IPS DF 6.9 (cell line): ENCODE data around the gene RXRG.

Source experiments
- DNase-seq: peaks from one replicate; pipeline ENCODE4 v3.0.0-alpha.2; 2013; ENCODE audit warnings: low read depth, low spot score
- H3K27ac ChIP-seq: one replicate; pipeline ENCODE4 v1.5.1; 2013; ENCODE audit warnings: low read length, control low read depth
- H3K27me3 ChIP-seq: 2 replicates; pipeline ENCODE4 v1.6.1; 2013; ENCODE audit warnings: mild to moderate bottlenecking, low read length; ENCODE audit not compliant: control insufficient read depth, insufficient read depth
- H3K36me3 ChIP-seq: 2 replicates; pipeline ENCODE4 v1.6.1; 2013; ENCODE audit warnings: low read length; ENCODE audit not compliant: control insufficient read depth, insufficient read depth
- H3K4me1 ChIP-seq: 2 replicates; pipeline ENCODE4 v1.6.1; 2013; ENCODE audit warnings: low read length; ENCODE audit not compliant: control insufficient read depth, insufficient read depth
- H3K4me3 ChIP-seq: 2 replicates; pipeline ENCODE4 v1.5.1; 2013; ENCODE audit warnings: mild to moderate bottlenecking, low read length
- H3K9me3 ChIP-seq: 2 replicates; pipeline ENCODE4 v1.6.1; 2013; ENCODE audit warnings: low read length, inconsistent platforms; ENCODE audit not compliant: control insufficient read depth, insufficient read depth
- WGBS: extraction: QIAGEN DNeasy Blood & Tissue Kit; methylation state at CpG from one replicate; pipeline ENCODE4 v1.1.7; 2013; ENCODE audit warnings: mixed read lengths, missing lambda C conversion rate; ENCODE audit not compliant: insufficient read length, insufficient coverage; 5-methylcytosine and 5-hydroxymethylcytosine counted together

The RXRG gene

DNA sequence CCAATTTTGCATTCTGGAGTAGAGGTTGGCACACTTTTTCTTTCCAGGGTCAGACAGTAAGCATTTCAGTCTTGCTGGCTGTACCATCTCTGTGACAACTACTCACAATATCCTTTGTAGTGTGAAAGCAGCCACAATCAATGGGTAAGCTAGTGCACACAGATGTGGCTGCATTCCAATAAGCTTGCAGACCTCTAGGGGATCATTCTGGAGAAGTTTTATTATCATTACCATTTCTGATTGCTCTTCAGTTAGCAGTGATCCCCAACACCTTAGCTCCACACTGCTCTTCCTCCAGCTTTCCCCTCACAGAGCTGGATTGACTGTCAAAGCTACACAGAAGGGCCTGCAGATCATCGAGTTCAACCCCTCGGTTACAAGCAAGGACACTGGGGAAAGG is 9.1 kb downstream of the RXRG start:
- H3K27ac ChIP-seq: no peak overlapping the region
- peaks cover 2% of the 10 kb centered on the region for H3K4me1 ChIP-seq
- H3K27me3 ChIP-seq: 0 out of 2 replicates have a peak, but pooled peaks cover 2% of the 10 kb centered on the region
- WGBS: no CpG with 5 or more reads among the region's 2 CpGs
- no peak for DNase-seq
- H3K36me3 ChIP-seq: no peaks in the 10 kb centered on the region
- H3K4me3 ChIP-seq: no peak overlapping the region
- H3K9me3 ChIP-seq: no peaks in the 10 kb centered on the region

DNA sequence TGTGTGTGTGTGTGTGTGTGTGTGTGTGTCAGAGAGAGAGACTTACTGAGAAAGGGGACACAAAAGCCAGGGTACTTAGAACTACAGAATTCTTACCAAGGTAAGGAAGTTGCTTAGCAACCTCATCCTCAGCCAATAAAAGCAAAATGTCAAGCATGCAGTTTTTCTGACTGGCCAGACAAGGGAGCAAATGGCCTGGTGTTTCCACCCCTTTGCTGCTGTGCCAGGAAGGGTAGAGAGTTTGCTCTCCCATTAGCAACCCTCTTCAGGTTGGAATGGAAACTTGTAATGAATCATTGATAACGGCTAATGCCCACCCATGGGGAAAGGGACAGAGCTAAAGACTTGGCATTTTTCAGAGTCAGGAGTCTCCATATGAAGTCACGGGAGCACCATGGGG is 10.6 kb downstream of the RXRG start:
- Histone ChIP-seq H3K4me1 (peaks cover 1% of the 10 kb centered on the region), H3K4me3 (no peak overlapping the region), H3K27me3 (0 out of 2 replicates have a peak, but pooled peaks cover 2% of the 10 kb centered on the region), H3K36me3 (no peaks in the 10 kb centered on the region), H3K27ac (no peak overlapping the region), H3K9me3 (no peaks in the 10 kb centered on the region)
- DNase-seq: no peak
- no CpG with 5 or more reads among the region's 2 CpGs for WGBS

DNA sequence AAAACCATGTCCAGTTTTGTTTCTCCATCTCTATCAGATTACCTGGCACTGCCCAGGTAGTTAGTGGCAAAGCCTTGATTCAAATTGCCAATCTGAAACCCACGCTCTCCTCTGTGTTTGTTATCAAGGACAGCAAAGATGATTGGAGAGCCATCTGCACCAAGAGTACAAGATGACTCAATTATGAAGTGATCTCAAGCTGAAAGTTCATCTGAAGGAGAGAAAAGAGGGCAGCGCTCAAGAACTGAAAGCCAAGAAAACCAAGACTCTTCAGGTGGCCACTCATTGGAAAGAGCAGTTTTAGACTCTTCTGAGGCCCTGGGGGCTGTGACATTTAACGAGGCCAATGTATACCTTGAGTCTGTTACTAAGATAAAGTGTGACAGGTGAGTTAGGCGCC is 13.8 kb downstream of the RXRG start:
- no peak for DNase-seq
- H3K4me3 ChIP-seq: no peak overlapping the region
- H3K36me3 ChIP-seq: no peaks in the 10 kb centered on the region
- H3K27ac ChIP-seq: no peak overlapping the region
- no peaks in the 10 kb centered on the region for H3K9me3 ChIP-seq
- WGBS: no CpG with 5 or more reads among the region's 4 CpGs
- H3K27me3 ChIP-seq: 0 out of 2 replicates have a peak, but pooled peaks cover 2% of the 10 kb centered on the region
- no peaks in the 10 kb centered on the region for H3K4me1 ChIP-seq

DNA sequence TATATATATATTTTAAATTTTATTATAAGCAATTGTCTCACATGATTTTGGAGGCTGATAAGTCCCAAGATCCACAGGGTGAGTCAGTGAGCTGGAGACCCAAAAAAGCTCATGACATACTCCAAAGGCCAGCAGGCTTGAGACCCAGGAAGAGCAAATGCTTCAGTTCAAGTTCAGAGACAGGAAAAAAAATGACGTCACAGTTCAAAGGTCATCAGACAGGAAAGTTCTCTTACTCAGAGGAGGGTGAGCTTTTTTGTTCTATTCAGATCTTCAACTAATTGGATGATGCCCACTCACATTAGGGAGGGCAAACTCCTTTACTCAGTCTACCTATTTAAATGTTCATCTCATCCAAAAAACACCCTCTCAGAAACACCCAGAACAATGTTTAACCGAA is 18.2 kb downstream of the RXRG start:
- H3K9me3 ChIP-seq: no peaks in the 10 kb centered on the region
- no peaks in the 10 kb centered on the region for H3K27me3 ChIP-seq
- H3K36me3 ChIP-seq: no peaks in the 10 kb centered on the region
- no CpG with 5 or more reads among the region's 2 CpGs for WGBS
- no peaks in the 10 kb centered on the region for H3K4me1 ChIP-seq
- no peak overlapping the region for H3K27ac ChIP-seq
- no peak overlapping the region for H3K4me3 ChIP-seq
- no peak for DNase-seq

DNA sequence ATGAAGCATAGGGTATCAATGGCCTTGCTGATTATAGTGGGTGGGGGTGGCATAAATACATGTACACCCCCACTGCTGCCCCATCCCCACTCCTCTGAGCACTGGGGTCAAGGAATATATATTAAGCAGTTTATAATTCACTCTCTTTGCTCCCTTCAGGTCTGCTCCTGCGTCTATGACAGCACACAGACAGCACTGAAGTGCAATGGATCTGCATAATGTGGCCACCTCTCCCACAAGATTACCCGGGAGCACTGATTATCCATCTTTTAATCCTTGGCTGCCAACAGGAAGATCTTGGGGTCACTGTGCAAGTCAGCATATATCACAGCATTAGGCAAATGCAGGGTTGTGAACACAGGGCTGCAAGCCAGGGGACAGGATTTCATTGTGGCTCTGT is 19.3 kb downstream of the RXRG start:
- no peaks in the 10 kb centered on the region for H3K36me3 ChIP-seq
- H3K4me3 ChIP-seq: no peak overlapping the region
- H3K9me3 ChIP-seq: no peaks in the 10 kb centered on the region
- no peak for DNase-seq
- no CpG with 5 or more reads among the region's 2 CpGs for WGBS
- no peak overlapping the region for H3K27ac ChIP-seq
- H3K4me1 ChIP-seq: no peaks in the 10 kb centered on the region
- no peaks in the 10 kb centered on the region for H3K27me3 ChIP-seq

DNA sequence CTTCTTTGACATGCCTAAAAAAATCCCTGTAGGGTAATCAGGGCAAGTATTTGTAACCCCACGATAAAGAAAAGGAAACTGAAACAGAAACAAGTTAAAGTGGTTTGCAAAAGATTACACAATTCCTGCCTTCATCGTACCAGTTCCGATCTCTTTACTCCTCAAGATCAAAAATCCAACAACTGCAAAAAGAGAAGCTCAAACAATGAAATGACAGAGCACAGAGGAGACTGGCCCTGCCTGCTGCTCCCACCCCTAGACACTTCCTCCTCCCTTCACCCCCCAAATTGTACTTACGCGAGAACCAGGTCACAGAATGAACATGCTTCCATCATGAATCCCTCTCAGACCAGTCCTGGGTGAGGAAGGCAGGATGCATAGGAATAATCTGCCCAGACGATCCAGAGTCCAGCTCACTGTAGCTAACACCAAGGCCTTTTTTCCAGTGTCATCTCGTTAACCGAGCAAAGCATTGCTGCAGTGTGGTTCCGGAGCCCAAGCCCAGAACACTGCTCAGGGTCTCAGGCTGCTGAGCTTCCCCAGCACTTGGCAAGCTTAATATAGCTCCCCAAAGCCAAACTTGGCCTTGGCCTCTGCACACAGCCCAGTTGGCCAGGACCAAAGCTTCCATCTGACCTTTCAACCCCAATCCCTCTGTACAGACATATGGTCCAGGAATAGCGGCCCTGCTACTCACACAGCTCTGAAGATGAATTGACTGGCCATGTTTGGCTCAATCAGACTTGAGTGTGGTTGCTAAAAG is 20.3 kb downstream of the RXRG start:
- no peak for DNase-seq
- Histone ChIP-seq H3K27ac (no peak overlapping the region), H3K4me3 (no peak overlapping the region), H3K27me3 (no peaks in the 10 kb centered on the region), H3K4me1 (no peaks in the 10 kb centered on the region), H3K36me3 (no peaks in the 10 kb centered on the region), H3K9me3 (no peaks in the 10 kb centered on the region)
- WGBS: no CpG with 5 or more reads among the region's 10 CpGs

DNA sequence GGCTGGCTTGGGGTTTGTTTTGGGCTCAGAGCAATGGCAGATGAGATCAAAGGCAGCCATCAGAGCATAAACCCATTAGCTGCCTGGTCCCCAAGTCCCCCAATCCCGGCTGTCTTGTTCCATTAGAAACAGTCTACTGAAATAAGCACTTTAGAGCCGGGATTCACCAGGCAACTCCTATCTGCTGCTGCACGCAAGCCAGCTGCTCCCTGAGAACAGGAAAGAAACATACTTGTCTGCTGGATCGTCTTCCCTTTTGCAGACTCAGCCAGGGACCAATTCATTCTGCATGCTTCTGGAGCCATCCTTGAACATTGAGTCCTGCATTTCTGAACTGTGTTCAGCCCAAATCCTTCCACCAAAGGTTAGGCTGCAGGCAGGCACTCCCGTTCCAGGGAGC is 21.8 kb downstream of the RXRG start:
- H3K27ac ChIP-seq: no peak overlapping the region
- no peak overlapping the region for H3K4me3 ChIP-seq
- no CpG with 5 or more reads among the region's 5 CpGs for WGBS
- no peaks in the 10 kb centered on the region for H3K9me3 ChIP-seq
- no peaks in the 10 kb centered on the region for H3K36me3 ChIP-seq
- no peaks in the 10 kb centered on the region for H3K4me1 ChIP-seq
- DNase-seq: no peak
- no peaks in the 10 kb centered on the region for H3K27me3 ChIP-seq

DNA sequence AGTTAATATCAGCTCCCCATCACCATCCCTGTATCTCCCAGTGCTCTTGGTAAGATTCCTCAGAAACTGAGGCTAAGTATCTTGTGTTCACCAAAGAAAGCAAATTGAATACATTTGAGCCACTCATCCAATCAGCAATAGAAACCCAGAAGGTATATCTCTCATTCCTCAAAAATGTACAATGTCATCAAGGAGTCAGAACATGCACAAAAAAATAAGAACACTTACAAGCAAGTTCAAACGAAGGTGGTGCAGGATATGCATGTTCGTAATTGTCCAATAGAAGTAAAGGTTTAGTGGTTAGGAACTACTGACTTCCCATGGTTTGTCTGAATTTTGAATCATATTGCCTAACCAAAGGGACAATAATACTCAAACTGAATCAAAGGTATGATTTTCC is 24.3 kb downstream of the RXRG start:
- no peak overlapping the region for H3K27ac ChIP-seq
- DNase-seq: no peak
- WGBS: no CpG with 5 or more reads among the region's 2 CpGs
- H3K4me3 ChIP-seq: no peak overlapping the region
- H3K36me3 ChIP-seq: no peaks in the 10 kb centered on the region
- H3K27me3 ChIP-seq: no peaks in the 10 kb centered on the region
- no peaks in the 10 kb centered on the region for H3K4me1 ChIP-seq
- no peaks in the 10 kb centered on the region for H3K9me3 ChIP-seq

DNA sequence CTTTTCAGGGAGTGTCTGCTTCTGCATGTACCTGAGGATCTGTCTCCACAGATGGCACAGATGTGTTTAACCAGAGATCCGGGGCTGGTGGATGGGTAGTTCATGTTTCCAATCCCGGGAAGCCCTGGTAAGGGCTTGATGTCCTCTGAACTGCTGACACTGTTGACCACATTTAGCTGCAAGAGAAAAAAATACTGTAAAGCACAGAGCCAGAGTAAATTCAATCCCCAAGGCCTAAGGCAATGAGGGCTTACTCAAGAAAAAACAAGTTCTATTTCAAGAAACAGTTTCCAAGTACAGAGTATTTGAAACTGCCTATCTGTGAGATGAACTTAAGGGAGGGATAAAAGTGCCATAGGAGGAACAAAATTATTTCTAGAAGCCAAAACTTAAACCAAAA is 25.1 kb downstream of the RXRG start:
- H3K9me3 ChIP-seq: no peaks in the 10 kb centered on the region
- H3K27me3 ChIP-seq: no peaks in the 10 kb centered on the region
- no peak overlapping the region for H3K27ac ChIP-seq
- no peak for DNase-seq
- no peak overlapping the region for H3K4me3 ChIP-seq
- no CpG with 5 or more reads among the region's 2 CpGs for whole genome bisulfite sequencing
- H3K4me1 ChIP-seq: no peaks in the 10 kb centered on the region
- no peaks in the 10 kb centered on the region for H3K36me3 ChIP-seq

DNA sequence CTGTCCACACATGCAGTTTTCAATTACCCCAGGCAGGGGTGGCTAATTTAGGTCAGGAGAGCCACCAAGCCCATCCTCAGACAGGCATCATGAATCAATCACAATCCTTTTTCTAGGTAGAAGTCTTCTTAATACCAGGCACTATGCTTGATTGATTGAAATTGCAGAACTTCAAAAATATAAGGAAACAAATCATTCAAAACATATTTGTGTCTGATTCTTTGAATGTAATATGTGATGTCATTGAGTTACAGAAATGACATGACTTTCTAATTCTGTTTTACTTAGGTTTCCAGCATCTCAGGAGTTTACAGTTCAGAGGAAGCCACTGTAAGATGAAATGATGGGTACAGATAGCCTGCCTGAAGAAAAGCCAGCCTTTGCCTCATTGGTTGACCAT is 26.7 kb downstream of the RXRG start:
- no peak for DNase-seq
- no peak overlapping the region for H3K4me3 ChIP-seq
- no peaks in the 10 kb centered on the region for H3K4me1 ChIP-seq
- H3K27me3 ChIP-seq: no peaks in the 10 kb centered on the region
- H3K9me3 ChIP-seq: no peaks in the 10 kb centered on the region
- H3K36me3 ChIP-seq: no peaks in the 10 kb centered on the region
- no peak overlapping the region for H3K27ac ChIP-seq

DNA sequence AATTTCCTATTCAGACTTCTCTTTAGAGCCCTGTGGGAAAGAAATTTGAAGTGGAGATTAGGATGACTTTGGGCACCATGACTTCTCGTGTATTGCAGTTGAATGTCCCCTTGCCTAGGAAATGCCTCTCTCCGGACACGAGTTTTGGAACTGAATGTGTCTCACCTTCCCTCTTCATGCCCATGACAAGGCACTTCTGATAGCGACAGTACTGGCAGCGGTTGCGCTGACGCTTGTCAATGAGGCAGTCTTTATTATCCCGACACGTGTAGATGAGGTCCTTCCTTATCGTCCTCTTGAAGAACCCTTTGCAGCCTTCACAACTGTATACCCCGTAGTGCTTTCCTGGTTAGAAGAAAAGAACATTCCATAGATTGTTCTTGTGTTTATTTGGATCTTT is 28.1 kb downstream of the RXRG start:
- no CpG with 5 or more reads among the region's 11 CpGs for WGBS
- Histone ChIP-seq H3K27me3 (no peaks in the 10 kb centered on the region), H3K9me3 (no peaks in the 10 kb centered on the region)

More for the DNA sequence above, 28.1 kb downstream of the RXRG start:
- no peaks in the 10 kb centered on the region for H3K36me3 ChIP-seq
- no peaks in the 10 kb centered on the region for H3K4me1 ChIP-seq
- DNase-seq: no peak
- no peak overlapping the region for H3K4me3 ChIP-seq
- no peak overlapping the region for H3K27ac ChIP-seq
